ENCODE measurements around the gene QPCT.
"Not testable (repeated sequence)": the region's sequence is repeated elsewhere in the genome, so short reads cannot be mapped to it uniquely, and the experiment has no call there.

Gene QPCT

DNA sequence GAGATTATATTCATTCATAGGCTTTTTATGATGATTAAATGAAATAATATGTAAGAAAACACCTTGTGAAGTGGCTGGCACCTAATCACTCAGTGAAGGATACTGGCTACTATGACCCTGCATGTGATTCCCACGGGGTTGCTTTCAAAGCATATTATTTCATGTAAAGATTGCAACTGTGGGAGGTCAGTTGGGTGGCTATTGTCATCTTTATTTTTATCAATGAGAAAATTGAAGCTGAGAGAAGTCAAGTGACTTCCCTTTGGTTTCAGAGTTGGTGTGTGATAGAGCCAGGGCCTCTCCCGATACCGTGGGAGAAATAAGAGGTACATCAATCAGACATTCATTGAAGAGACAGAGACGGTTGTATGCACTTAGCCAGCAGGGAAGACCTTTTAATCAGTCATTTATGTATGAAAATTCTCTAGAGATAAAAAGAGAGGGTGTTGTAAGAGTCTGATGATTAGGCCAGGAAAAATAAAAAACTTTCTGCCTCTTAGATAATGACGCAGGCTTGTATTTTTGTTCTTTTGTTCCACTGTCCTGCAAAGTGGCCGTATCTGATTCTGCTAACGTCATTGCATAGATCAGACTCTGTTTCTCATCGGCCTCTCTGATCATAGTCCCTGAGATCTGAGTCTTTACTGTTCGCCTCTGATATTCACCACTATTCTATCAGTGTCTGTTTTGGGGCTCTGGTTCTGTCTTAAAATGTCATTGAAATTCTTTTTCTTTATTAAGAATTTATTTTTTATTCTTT is 50.5 kb downstream of the QPCT start:
- no peak for DNase-seq

DNA sequence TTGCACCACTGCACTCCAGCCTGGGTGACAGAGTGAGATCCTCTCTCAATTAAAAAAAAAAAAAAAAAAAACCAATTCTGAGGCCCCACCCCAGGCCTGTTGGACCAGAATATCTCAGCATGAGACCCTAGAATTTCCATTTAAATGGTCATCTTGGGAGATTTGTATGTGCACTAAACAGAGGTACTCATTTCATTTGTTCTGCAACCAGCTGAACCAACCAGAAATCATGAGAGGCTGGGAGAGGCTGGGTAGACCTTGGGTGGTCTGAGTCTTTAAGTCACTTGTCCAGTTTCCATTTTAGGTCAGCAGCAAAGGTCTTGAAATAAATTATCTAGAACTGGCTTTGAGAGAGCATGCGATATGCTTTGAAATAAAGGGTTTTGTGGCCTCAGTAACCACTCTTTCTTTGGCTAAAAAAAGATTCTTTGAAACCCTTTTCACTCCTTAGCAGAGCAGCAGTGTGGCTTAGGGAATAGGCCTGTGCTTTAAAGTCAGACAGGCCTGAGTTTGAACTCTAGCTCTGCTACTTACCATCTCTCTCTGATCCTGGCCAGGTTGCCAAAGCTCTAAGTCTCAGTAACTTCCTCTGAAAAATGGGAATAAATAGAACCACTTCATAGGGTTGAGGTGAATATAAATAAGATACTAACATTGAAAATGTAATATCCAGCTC is 52.6 kb downstream of the QPCT start:
- no peak for DNase-seq

- DNase-seq: no peak
Observed at GRCh38 chr2:37398990-37399389, 54.6 kb downstream of the QPCT start.

DNA sequence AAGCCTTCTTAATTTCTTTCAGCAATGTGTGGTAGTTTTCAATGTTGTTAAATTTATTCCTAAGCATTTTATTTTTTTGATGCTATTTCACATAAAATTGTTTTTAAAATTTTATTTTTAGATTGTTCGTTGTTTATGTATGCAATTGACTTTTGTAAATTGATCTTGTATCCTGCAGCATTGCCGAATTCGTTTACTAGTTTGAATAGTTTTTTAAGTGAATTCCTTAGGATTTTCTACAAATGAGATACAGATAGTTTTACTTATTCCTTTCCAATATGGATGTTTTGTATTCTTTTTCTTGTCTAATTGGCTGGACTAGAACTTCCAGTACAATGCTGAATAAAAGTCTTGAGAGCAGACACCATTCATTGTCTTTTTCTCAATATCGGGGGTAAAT is 55.6 kb downstream of the QPCT start:
- DNase-seq: no peak

DNA sequence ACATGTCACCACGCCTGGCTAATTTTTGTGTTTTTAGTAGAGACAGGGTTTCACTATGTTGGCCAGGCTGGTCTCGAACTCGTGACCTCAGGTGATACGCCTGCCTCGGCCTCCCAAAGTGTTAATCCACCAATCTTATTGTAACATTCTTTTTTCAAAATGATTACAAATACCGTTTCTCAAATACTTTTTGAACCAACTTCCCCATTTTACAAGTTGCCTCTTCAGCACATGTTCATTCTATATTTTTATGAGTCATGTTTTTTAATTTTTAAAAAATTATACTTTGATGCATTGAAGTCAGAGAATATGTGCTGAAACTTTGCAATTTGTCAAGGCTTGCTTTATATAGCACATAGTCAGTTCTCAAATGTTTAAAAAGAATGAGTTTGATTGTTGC is 58.2 kb downstream of the QPCT start:
- DNase-seq: no peak

DNA sequence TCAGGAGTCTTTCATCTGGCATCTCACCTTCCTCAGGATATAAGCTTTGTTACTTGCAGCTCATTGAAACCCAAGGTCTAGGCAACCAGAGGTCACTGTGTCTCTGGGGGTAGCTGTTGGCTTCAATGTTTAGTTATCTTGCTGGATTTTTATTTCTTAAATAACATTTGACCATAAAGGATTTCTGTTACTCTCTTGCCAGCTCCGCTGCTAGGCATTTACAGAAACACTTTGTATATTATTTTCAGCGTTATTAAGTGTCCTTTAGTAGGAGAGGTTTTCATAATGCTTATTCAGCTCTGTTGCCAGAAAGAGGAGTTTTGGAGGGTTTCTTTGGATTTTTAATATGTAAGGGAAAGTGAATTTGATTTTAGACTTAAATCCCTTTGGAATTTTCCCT is 61.4 kb downstream of the QPCT start:
- no peak for DNase-seq

DNA sequence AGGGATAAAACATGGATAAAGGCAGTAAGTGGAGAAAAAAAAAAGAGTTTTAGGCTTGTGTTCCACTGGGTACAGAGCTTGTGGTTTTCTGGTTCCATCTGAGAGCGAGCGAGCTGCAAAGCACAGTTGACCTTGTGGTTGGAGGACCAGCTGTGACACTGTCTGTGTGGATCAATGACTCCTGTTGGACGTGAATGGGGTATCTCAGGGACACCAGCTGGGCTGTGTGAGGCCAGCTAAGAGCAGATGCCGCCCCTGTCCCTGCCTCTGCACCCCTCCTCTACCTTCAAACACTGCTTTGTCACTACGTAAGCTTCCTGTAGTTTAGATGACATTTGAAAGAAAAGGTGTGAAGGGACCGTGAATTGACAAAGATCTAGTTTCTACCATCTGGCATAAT is 67.8 kb downstream of the QPCT start:
- no peak for DNase-seq

GRCh38 chr2:37413911-37414469 is 69.6 kb downstream of the QPCT start:
- not testable (repeated sequence) for DNase-seq

- no peak for DNase-seq
Observed at GRCh38 chr2:37414470-37414949, 70.1 kb downstream of the QPCT start.

DNA sequence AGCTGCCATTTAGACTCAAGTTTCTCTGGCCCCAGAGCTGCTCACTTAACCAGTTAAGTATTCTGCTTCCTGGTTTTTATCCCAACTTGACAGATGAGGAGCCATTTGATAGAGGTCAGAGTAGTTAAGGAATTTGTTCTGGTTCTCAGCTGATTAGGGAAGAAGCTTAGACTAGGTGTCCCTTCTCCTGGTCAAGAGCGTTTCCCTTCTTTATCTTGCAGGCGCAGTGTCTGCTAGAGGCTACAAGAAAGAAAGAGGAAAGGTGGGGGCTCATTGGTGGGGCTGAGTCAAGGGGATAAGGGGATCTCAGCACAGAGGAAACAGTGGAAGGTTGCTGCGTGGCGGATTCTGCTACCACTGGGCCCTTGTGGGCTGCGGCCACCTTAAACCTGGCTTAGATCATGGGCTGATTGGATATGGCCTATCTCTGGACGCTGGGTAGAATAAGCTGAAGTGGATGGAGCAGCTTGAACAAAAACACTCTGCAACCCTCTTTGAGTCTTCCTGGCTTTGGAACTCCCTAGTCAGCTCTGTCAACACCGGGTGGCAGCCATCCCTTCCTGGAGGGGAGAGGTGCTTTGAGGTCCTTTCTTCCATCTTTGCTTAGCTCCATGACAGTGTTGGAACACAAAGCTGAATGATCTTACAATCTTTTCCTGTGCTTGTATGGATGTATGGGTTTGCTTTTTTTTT is 70.8 kb downstream of the QPCT start:
- DNase-seq: no peak

GRCh38 chr2:37417321-37417720 is 72.9 kb downstream of the QPCT start:
- DNase-seq: no peak

DNA sequence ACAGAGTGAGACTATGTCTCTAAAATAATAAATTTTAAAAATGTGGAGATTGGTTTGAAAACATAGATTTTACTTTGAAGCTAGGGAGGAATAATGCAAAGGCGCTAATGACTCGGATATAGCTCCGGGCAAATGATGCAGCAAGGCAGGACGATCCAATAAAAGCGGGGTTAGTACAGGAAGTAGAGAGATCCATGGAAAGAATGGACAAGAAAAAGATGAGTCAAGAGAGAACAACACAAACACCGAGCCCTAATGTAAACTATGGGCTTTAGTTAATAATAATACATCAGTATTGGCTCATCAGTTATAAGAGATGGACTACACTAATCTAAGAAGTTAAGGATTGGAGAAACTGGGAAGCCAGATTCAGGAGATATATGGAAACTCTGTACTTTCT is 74.5 kb downstream of the QPCT start:
- no peak for DNase-seq

- DNase-seq: no peak
Observed at GRCh38 chr2:37421686-37422085, 77.3 kb downstream of the QPCT start.

GRCh38 chr2:37422816-37423215 is 78.4 kb downstream of the QPCT start:
- DNase-seq: no peak

Measured in stimulated activated CD4-positive, alpha-beta T cell treated with anti-CD3 and anti-CD28 coated beads, Interleukin-4, amount 100 ng/mL, for 24 hours (primary cell).